MG63 (cell line): ENCODE data around the gene RNASET2. TPM values are rescaled to one million over a fixed set of nuclear protein-coding genes. Genes with fewer than 3 reads are reported as not detected.
"Not testable (repeated sequence)": the region's sequence is repeated elsewhere in the genome, so short reads cannot be mapped to it uniquely, and the experiment has no call there.

Experiments used
- DNase-seq: peaks from one replicate; pipeline ENCODE4 v3.0.0-alpha.2; 2020
- H3K27me3 ChIP-seq: fragments of 250-450 bp; sonication (Bioruptor Pico); 2 replicates; pipeline ENCODE4 v1.5.1; 2020; ENCODE audit warnings: mild to moderate bottlenecking, moderate library complexity
- H3K36me3 ChIP-seq: fragments of 250-450 bp; sonication (Bioruptor Pico); 2 replicates; pipeline ENCODE4 v1.5.1; 2020; ENCODE audit warnings: mild to moderate bottlenecking, moderate library complexity
- H3K4me3 ChIP-seq: fragments of 250-450 bp; sonication (Bioruptor Pico); 2 replicates; pipeline ENCODE4 v1.5.1; 2020; ENCODE audit warnings: mild to moderate bottlenecking, moderate library complexity
- H3K9me3 ChIP-seq: fragments of 250-450 bp; sonication (Bioruptor Pico); 2 replicates; pipeline ENCODE4 v1.5.1; 2020; ENCODE audit warnings: mild to moderate bottlenecking, moderate library complexity
- total RNA-seq: library from RNA; depleted of rRNA; stranded (reverse); fragments of >200 nt; shearing (Covaris generic); gene quantifications from 2 replicates; pipeline ENCODE4 v1.2.3, GENCODE V29; 2014; ENCODE audit warnings: low replicate concordance

RNASET2 gene
- total RNA-seq, 1 experiment from 2014 or later: 32.1 TPM

GRCh38 chr6:166925141-166925996 is 31.0 kb downstream of the RNASET2 start:
- no peaks in the 10 kb centered on the region for H3K9me3 ChIP-seq
- no peaks in the 10 kb centered on the region for H3K36me3 ChIP-seq
- H3K4me3 ChIP-seq: no peak overlapping the region
- H3K27me3 ChIP-seq: no peaks in the 10 kb centered on the region
- DNase-seq: no peak

GRCh38 chr6:166924531-166924930 is 31.8 kb downstream of the RNASET2 start:
- no peak for DNase-seq
- H3K4me3 ChIP-seq: no peak overlapping the region

GRCh38 chr6:166922937-166923336 is 33.4 kb downstream of the RNASET2 start:
- H3K36me3 ChIP-seq: no peaks in the 10 kb centered on the region
- H3K27me3 ChIP-seq: no peaks in the 10 kb centered on the region
- no peak for DNase-seq
- no peaks in the 10 kb centered on the region for H3K9me3 ChIP-seq
- no peak overlapping the region for H3K4me3 ChIP-seq

More at GRCh38 chr6:166924531-166924930, 31.8 kb downstream of the RNASET2 start:
- Histone ChIP-seq H3K36me3 (no peaks in the 10 kb centered on the region), H3K9me3 (no peaks in the 10 kb centered on the region), H3K27me3 (no peaks in the 10 kb centered on the region)

GRCh38 chr6:166921570-166921969 is 34.8 kb downstream of the RNASET2 start:
- Histone ChIP-seq H3K9me3 (no peaks in the 10 kb centered on the region), H3K4me3 (no peak overlapping the region), H3K36me3 (no peaks in the 10 kb centered on the region), H3K27me3 (no peaks in the 10 kb centered on the region)
- DNase-seq: no peak

GRCh38 chr6:166916824-166917223 is 39.5 kb downstream of the RNASET2 start:
- no peaks in the 10 kb centered on the region for H3K27me3 ChIP-seq
- H3K4me3 ChIP-seq: no peak overlapping the region
- no peaks in the 10 kb centered on the region for H3K36me3 ChIP-seq
- DNase-seq: no peak
- H3K9me3 ChIP-seq: no peaks in the 10 kb centered on the region

GRCh38 chr6:166915484-166915883 is 40.9 kb downstream of the RNASET2 start:
- not testable (repeated sequence) for H3K36me3 ChIP-seq, H3K27me3 ChIP-seq, H3K9me3 ChIP-seq, DNase-seq, H3K4me3 ChIP-seq

- H3K27me3 ChIP-seq, H3K4me3 ChIP-seq, H3K9me3 ChIP-seq, DNase-seq, H3K36me3 ChIP-seq: not testable (repeated sequence)
Measured at GRCh38 chr6:166914952-166915351, 41.4 kb downstream of the RNASET2 start.

GRCh38 chr6:166911248-166911677 is 45.1 kb downstream of the RNASET2 start:
- Histone ChIP-seq H3K9me3 (no peaks in the 10 kb centered on the region), H3K4me3 (no peak overlapping the region), H3K36me3 (no peaks in the 10 kb centered on the region), H3K27me3 (no peaks in the 10 kb centered on the region)
- DNase-seq: no peak

- Histone ChIP-seq H3K9me3 (no peaks in the 10 kb centered on the region), H3K27me3 (no peaks in the 10 kb centered on the region), H3K4me3 (no peak overlapping the region), H3K36me3 (no peaks in the 10 kb centered on the region)
- no peak for DNase-seq
Measured at GRCh38 chr6:166910601-166911000, 45.7 kb downstream of the RNASET2 start.

GRCh38 chr6:166908811-166909210 is 47.5 kb downstream of the RNASET2 start:
- H3K36me3 ChIP-seq: no peaks in the 10 kb centered on the region

GRCh38 chr6:166907871-166908806 is 48.2 kb downstream of the RNASET2 start:
- H3K4me3 ChIP-seq: no peak overlapping the region
- H3K9me3 ChIP-seq: no peaks in the 10 kb centered on the region
- no peaks in the 10 kb centered on the region for H3K27me3 ChIP-seq
- no peak for DNase-seq
- H3K36me3 ChIP-seq: no peaks in the 10 kb centered on the region

More at GRCh38 chr6:166908811-166909210, 47.5 kb downstream of the RNASET2 start:
- no peaks in the 10 kb centered on the region for H3K9me3 ChIP-seq
- H3K27me3 ChIP-seq: no peaks in the 10 kb centered on the region
- DNase-seq: no peak
- H3K4me3 ChIP-seq: no peak overlapping the region

- Histone ChIP-seq H3K4me3 (no peak overlapping the region), H3K36me3 (no peaks in the 10 kb centered on the region), H3K27me3 (no peaks in the 10 kb centered on the region), H3K9me3 (no peaks in the 10 kb centered on the region)
- DNase-seq: no peak
Measured at GRCh38 chr6:166907373-166907841, 48.9 kb downstream of the RNASET2 start.

- no peak for DNase-seq
- Histone ChIP-seq H3K27me3 (no peaks in the 10 kb centered on the region), H3K36me3 (no peaks in the 10 kb centered on the region), H3K4me3 (no peak overlapping the region), H3K9me3 (no peaks in the 10 kb centered on the region)
Measured at GRCh38 chr6:166906376-166907044, 49.8 kb downstream of the RNASET2 start.

- H3K9me3 ChIP-seq: no peaks in the 10 kb centered on the region
- no peak overlapping the region for H3K4me3 ChIP-seq
- no peaks in the 10 kb centered on the region for H3K36me3 ChIP-seq
- H3K27me3 ChIP-seq: no peaks in the 10 kb centered on the region
- no peak for DNase-seq
Measured at GRCh38 chr6:166905505-166906134, 50.7 kb downstream of the RNASET2 start.

GRCh38 chr6:166905013-166905412 is 51.3 kb downstream of the RNASET2 start:
- Histone ChIP-seq H3K4me3 (no peak overlapping the region), H3K36me3 (no peaks in the 10 kb centered on the region), H3K9me3 (no peaks in the 10 kb centered on the region), H3K27me3 (no peaks in the 10 kb centered on the region)
- no peak for DNase-seq

GRCh38 chr6:166904101-166904746 is 52.1 kb downstream of the RNASET2 start:
- no peaks in the 10 kb centered on the region for H3K36me3 ChIP-seq
- DNase-seq: peak; percentile 30
- H3K27me3 ChIP-seq: no peaks in the 10 kb centered on the region
- H3K4me3 ChIP-seq: no peak overlapping the region
- no peaks in the 10 kb centered on the region for H3K9me3 ChIP-seq
